ENCODE measurements around the gene LYST.
A peak's percentile ranks its signal among the peaks of the same experiment; 100 is the strongest.

The LYST gene

GRCh38 chr1:235775246-235775860, 91.4 kb downstream of the LYST start:
- DNase-seq (ENCODE audit: low read depth in 2 of 2) = no peak
- TF ChIP-seq, protein P1, sequence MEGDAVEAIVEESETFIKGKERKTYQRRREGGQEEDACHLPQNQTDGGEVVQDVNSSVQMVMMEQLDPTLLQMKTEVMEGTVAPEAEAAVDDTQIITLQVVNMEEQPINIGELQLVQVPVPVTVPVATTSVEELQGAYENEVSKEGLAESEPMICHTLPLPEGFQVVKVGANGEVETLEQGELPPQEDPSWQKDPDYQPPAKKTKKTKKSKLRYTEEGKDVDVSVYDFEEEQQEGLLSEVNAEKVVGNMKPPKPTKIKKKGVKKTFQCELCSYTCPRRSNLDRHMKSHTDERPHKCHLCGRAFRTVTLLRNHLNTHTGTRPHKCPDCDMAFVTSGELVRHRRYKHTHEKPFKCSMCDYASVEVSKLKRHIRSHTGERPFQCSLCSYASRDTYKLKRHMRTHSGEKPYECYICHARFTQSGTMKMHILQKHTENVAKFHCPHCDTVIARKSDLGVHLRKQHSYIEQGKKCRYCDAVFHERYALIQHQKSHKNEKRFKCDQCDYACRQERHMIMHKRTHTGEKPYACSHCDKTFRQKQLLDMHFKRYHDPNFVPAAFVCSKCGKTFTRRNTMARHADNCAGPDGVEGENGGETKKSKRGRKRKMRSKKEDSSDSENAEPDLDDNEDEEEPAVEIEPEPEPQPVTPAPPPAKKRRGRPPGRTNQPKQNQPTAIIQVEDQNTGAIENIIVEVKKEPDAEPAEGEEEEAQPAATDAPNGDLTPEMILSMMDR (IDR thresholded peaks at IDR 0.05; ENCODE audit: low read depth, low read length) = no peak
- H3K4me3 ChIP-seq (replicated peaks in 1 of 2; ENCODE audit: low read depth in 2 of 2, low read length in 2 of 2) = no peak overlapping the region

- H3K4me3 ChIP-seq (replicated peaks in 1 of 2; ENCODE audit: low read depth in 2 of 2, low read length in 2 of 2) = no peak overlapping the region
- TF ChIP-seq, protein P1 (IDR thresholded peaks at IDR 0.05; ENCODE audit: low read depth, low read length) = no peak
- no peak for DNase-seq (ENCODE audit: low read depth in 2 of 2)
These were observed 98.9 kb downstream of the LYST start for GRCh38 chr1:235767795-235768194.

- DNase-seq (ENCODE audit: low read depth in 2 of 2) = no peak
- no peak overlapping the region for H3K4me3 ChIP-seq (replicated peaks in 1 of 2; ENCODE audit: low read depth in 2 of 2, low read length in 2 of 2)
- TF ChIP-seq, protein P1 (IDR thresholded peaks at IDR 0.05; ENCODE audit: low read depth, low read length) = no peak
These were observed 99.9 kb downstream of the LYST start for GRCh38 chr1:235766794-235767285.

- H3K4me3 ChIP-seq (replicated peaks in 1 of 2; ENCODE audit: low read depth in 2 of 2, low read length in 2 of 2) = no peak overlapping the region
- TF ChIP-seq, protein P1 (IDR thresholded peaks at IDR 0.05; ENCODE audit: low read depth, low read length) = no peak
- peak in 1 of 2 donors; percentile 35 for DNase-seq (ENCODE audit: low read depth in 2 of 2)
These were observed 102.7 kb downstream of the LYST start for GRCh38 chr1:235763962-235764361.

DNA sequence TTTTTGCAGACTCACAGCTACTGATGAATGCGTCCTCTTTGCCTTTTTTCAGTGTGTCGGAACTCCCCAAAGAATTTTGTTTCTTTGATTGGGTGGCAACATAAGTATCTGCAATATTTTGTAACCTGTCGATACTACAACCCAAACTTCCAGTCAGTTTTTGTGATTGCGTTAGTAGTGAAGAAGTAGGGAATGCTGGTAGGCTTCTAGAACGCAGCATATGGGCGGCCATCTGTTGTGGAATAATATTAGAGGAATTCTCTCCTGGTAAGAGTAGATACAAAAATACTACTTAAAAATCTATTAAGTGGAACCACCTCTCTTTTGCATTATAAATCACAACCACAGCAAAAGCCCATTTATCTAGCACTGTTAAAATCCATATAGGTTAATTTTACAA, 107.4 kb downstream of the LYST start:
- H3K4me3 ChIP-seq (replicated peaks in 1 of 2; ENCODE audit: low read depth in 2 of 2, low read length in 2 of 2) = no peak overlapping the region
- no peak for DNase-seq (ENCODE audit: low read depth in 2 of 2)
- TF ChIP-seq, protein P1 (IDR thresholded peaks at IDR 0.05; ENCODE audit: low read depth, low read length) = no peak

GRCh38 chr1:235758931-235759330, 107.8 kb downstream of the LYST start:
- peak in 1 of 2 donors; percentile 18 for DNase-seq (ENCODE audit: low read depth in 2 of 2)

More at GRCh38 chr1:235758931-235759330, 107.8 kb downstream of the LYST start:
- TF ChIP-seq, protein P1 (IDR thresholded peaks at IDR 0.05; ENCODE audit: low read depth, low read length) = no peak
- H3K4me3 ChIP-seq (replicated peaks in 1 of 2; ENCODE audit: low read depth in 2 of 2, low read length in 2 of 2) = no peak overlapping the region
